Bronchial epithelial cell (primary cell): ENCODE data around the gene DSG4. TPM values are rescaled to one million over a fixed set of nuclear protein-coding genes. Genes with fewer than 3 reads are reported as not detected.

Experiments
- DNase-seq: peaks from one replicate; pipeline ENCODE4 v3.0.0-alpha.2; 2010; ENCODE audit warnings: low read depth
- FAIRE-seq: peaks from 2 replicates; lab custom pipeline; 2011; peaks lifted over from hg19 to GRCh38; lab: Jason Lieb, UNC
- H3K27me3 ChIP-seq: 2 replicates; pipeline ENCODE4 v1.5.1; 2011; ENCODE audit warnings: low read length; ENCODE audit not compliant: control insufficient read depth, insufficient read depth
- H3K36me3 ChIP-seq: 2 replicates; pipeline ENCODE4 v1.5.1; 2011; ENCODE audit warnings: low read length; ENCODE audit not compliant: control insufficient read depth, insufficient read depth
- H3K4me3 ChIP-seq: 2 replicates; pipeline ENCODE4 v1.5.1; 2011; ENCODE audit warnings: mild to moderate bottlenecking, low read depth, low read length, control low read depth
- CTCF ChIP-seq: IDR thresholded peaks from 2 replicates; pipeline ENCODE4 v1.5.1; 2011; ENCODE audit warnings: mild to moderate bottlenecking, moderate library complexity, low read length, control low read depth, inconsistent platforms; ENCODE audit not compliant: insufficient read depth, severe bottlenecking
- total RNA-seq: library from RNA; depleted of rRNA; stranded (reverse); fragments of >200 nt; gene quantifications from 2 replicates; pipeline ENCODE4 v1.2.1, GENCODE V29; 2014

The DSG4 gene
- total RNA-seq, 1 donor from 2014 or later: not detected

GRCh38 chr18:31386741-31387140 is 10.2 kb downstream of the DSG4 start:
- Histone ChIP-seq H3K4me3 (no peak overlapping the region), H3K36me3 (no peaks in the 10 kb centered on the region), H3K27me3 (no peaks in the 10 kb centered on the region)
- no peak for DNase-seq
- no peak for TF ChIP-seq CTCF
- FAIRE-seq: peak; percentile 40

DNA sequence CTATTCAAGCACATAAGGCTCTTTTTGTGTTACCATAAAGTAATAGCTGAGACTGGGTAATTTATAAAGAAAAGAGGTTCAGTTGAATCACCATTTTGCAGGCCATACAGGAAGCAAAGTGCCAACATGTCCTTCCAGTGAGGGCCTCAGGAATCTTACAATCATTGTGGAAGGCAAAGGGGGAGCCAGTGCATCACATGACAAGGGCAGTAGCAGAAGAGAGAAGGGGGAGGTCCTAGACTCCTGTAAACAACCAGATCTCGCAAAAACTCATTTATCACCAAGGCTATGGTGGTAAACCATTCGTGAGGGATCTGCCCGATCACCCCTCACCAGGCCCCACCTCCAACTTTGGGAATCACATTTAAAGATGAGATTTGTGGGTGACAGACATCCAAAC is 16.7 kb downstream of the DSG4 start:
- DNase-seq (no peak), FAIRE-seq (no peak)
- Histone ChIP-seq H3K4me3 (no peak overlapping the region), H3K36me3 (no peaks in the 10 kb centered on the region), H3K27me3 (no peaks in the 10 kb centered on the region)
- TF ChIP-seq CTCF: no peak

GRCh38 chr18:31396796-31397612 is 20.4 kb downstream of the DSG4 start:
- DNase-seq (no peak), FAIRE-seq (no peak)
- H3K36me3 ChIP-seq: no peaks in the 10 kb centered on the region
- no peaks in the 10 kb centered on the region for H3K27me3 ChIP-seq
- no peak overlapping the region for H3K4me3 ChIP-seq
- no peak for TF ChIP-seq CTCF

DNA sequence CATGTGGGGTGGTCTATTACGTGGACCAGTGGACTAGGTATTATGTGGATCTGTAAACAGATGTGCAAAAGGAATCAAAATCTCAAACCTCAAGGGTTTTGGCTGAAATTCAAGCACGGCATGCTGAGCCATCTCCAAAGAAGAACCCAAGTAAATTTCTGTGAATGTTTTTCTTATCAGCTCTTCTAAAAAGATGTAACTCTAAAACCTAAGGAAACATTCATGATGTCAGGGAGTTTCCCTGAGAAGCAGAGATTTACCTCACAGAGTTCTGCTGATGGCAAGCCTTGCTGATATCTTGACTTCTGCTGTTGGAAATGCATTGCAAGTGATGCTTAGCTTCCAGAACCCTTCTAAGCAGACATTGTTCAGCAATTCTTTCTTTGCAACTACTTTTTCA is 21.6 kb downstream of the DSG4 start:
- TF ChIP-seq CTCF: no peak
- no peak for FAIRE-seq
- no peaks in the 10 kb centered on the region for H3K27me3 ChIP-seq

GRCh38 chr18:31399306-31400032 is 22.9 kb downstream of the DSG4 start:
- FAIRE-seq (no peak), DNase-seq (peak; percentile 88)
- no peak for TF ChIP-seq CTCF
- Histone ChIP-seq H3K27me3 (no peaks in the 10 kb centered on the region), H3K36me3 (no peaks in the 10 kb centered on the region), H3K4me3 (no peak overlapping the region)

More for the DNA sequence above, 21.6 kb downstream of the DSG4 start:
- H3K4me3 ChIP-seq: no peak overlapping the region
- DNase-seq: no peak
- H3K36me3 ChIP-seq: no peaks in the 10 kb centered on the region
